ENCODE measurements around the gene DKKL1.

DKKL1 gene

GRCh38 chr19:49396738-49397505 is 33.2 kb downstream of the DKKL1 start:
- DNase-seq = no peak

- DNase-seq = no peak
Measured at GRCh38 chr19:49398001-49398615, 34.4 kb downstream of the DKKL1 start.

GRCh38 chr19:49398931-49399330 is 35.3 kb downstream of the DKKL1 start:
- no peak for DNase-seq

- DNase-seq = no peak
Measured at GRCh38 chr19:49400029-49400428, 36.4 kb downstream of the DKKL1 start.

- DNase-seq = no peak
Measured at GRCh38 chr19:49403404-49404187, 39.9 kb downstream of the DKKL1 start.

- DNase-seq = no peak
Measured at GRCh38 chr19:49407079-49407478, 43.4 kb downstream of the DKKL1 start.

- no peak for DNase-seq
Measured at GRCh38 chr19:49407482-49408015, 43.9 kb downstream of the DKKL1 start.

- no peak for DNase-seq
Measured at GRCh38 chr19:49408816-49409440, 45.3 kb downstream of the DKKL1 start.

- peak in 1 of 2 experiments; percentile 39 for DNase-seq
Measured at GRCh38 chr19:49409441-49410029, 45.9 kb downstream of the DKKL1 start.

GRCh38 chr19:49411681-49412326 is 48.1 kb downstream of the DKKL1 start:
- DNase-seq = no peak

GRCh38 chr19:49413348-49413747 is 49.7 kb downstream of the DKKL1 start:
- no peak for DNase-seq

- DNase-seq = no peak
Measured at GRCh38 chr19:49414256-49414655, 50.6 kb downstream of the DKKL1 start.

- DNase-seq = no peak
Measured at GRCh38 chr19:49415102-49415809, 51.6 kb downstream of the DKKL1 start.

GRCh38 chr19:49415810-49416200 is 52.1 kb downstream of the DKKL1 start:
- no peak for DNase-seq

- DNase-seq = no peak
Measured at GRCh38 chr19:49417088-49417487, 53.4 kb downstream of the DKKL1 start.

- no peak for DNase-seq
Measured at GRCh38 chr19:49418511-49418910, 54.8 kb downstream of the DKKL1 start.

GRCh38 chr19:49419173-49419572 is 55.5 kb downstream of the DKKL1 start:
- DNase-seq = no peak

- DNase-seq = no peak
Measured at GRCh38 chr19:49420227-49420626, 56.5 kb downstream of the DKKL1 start.

- peak; percentile 72 to 74 for DNase-seq
Measured at GRCh38 chr19:49421039-49421877, 57.6 kb downstream of the DKKL1 start.

- no peak for DNase-seq
Measured at GRCh38 chr19:49421878-49422202, 58.2 kb downstream of the DKKL1 start.

All from activated T-cell treated with anti-CD3 and anti-CD28 coated beads, Interleukin-2, amount 50 U/mL, for 48 hours (primary cell).